ENCODE measurements around the gene DERL3.

The DERL3 gene

GRCh38 chr22:23806837-23807236 is 32.0 kb downstream of the DERL3 start:
- TF ChIP-seq CTCF (IDR thresholded peaks at IDR 0.05; ENCODE audit: low read depth, low read length): no peak
- no peak overlapping the region for H3K4me3 ChIP-seq (ENCODE audit: low read depth, low read length)

- TF ChIP-seq CTCF (IDR thresholded peaks at IDR 0.05; ENCODE audit: low read depth, low read length): no peak
- H3K4me3 ChIP-seq (ENCODE audit: low read depth, low read length): no peak overlapping the region
Observed at GRCh38 chr22:23804781-23805291, 34.0 kb downstream of the DERL3 start.

GRCh38 chr22:23803001-23803819 is 35.6 kb downstream of the DERL3 start:
- TF ChIP-seq CTCF (IDR thresholded peaks at IDR 0.05; ENCODE audit: low read depth, low read length): no peak
- no peak overlapping the region for H3K4me3 ChIP-seq (ENCODE audit: low read depth, low read length)

GRCh38 chr22:23801886-23802377 is 36.9 kb downstream of the DERL3 start:
- TF ChIP-seq CTCF (IDR thresholded peaks at IDR 0.05; ENCODE audit: low read depth, low read length): no peak
- H3K4me3 ChIP-seq (ENCODE audit: low read depth, low read length): no peak overlapping the region

GRCh38 chr22:23801238-23801821 is 37.5 kb downstream of the DERL3 start:
- TF ChIP-seq CTCF (IDR thresholded peaks at IDR 0.05; ENCODE audit: low read depth, low read length): no peak
- no peak overlapping the region for H3K4me3 ChIP-seq (ENCODE audit: low read depth, low read length)

- no peak for TF ChIP-seq CTCF (IDR thresholded peaks at IDR 0.05; ENCODE audit: low read depth, low read length)
- no peak overlapping the region for H3K4me3 ChIP-seq (ENCODE audit: low read depth, low read length)
Observed at GRCh38 chr22:23800297-23801237, 38.2 kb downstream of the DERL3 start.

Data from WI38 (cell line).